IPS-NIHi7 (cell line): ENCODE data around the gene GAL3ST3.

ENCODE experiments used
- DNase-seq: peaks from one replicate; pipeline ENCODE4 v3.0.0; 2012; ENCODE audit warnings: mixed read lengths; ENCODE audit errors: extremely low spot score

Gene GAL3ST3

GRCh38 chr11:66069715-66070603 is 21.0 kb upstream of the GAL3ST3 start, which contains the start of gene PACS1:
Gene PACS1, plus strand, starts transcription at chr11:66070272. Its CDS starts 215 bp downstream, at chr11:66070487.
- DNase-seq, result peak; percentile 91

DNA sequence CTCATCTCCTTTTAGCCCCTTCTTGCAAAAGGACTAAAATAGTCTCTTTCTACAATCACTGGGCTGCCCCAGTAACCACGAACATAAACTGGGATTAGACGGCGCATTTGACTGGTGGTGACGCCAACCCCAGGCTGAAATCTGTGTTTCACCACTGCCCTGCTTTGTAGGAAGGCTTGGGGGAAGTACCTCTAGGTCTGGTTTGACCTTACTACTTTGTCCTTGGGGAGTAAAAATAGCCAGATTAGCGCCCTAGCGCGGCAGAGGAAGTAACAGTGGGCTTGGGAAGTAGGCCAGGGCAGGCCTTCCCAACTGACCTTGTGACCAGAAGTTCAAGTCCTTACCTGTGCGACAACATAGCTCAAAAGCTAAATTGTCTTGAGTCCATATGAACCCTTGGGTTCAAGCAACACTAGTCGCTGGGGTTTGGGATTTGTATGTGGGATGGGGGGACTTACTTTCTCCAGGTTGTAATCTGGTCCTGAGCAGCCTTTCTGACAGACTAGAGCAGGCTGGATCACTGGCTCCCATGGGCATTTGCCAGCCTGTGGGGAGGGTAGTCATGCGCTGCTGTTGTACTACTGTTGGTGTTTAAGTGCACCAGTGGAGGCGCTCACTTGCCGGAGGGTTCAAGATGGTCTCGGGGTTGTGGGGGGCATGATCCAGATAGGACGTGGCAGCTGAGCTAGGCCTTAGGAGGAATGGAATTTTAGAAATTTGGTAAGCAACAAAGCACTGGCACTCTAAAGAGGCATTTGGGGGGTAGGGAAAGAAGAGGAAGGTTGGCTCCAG is 20.2 kb upstream of the GAL3ST3 start:
- DNase-seq, result no peak

DNA sequence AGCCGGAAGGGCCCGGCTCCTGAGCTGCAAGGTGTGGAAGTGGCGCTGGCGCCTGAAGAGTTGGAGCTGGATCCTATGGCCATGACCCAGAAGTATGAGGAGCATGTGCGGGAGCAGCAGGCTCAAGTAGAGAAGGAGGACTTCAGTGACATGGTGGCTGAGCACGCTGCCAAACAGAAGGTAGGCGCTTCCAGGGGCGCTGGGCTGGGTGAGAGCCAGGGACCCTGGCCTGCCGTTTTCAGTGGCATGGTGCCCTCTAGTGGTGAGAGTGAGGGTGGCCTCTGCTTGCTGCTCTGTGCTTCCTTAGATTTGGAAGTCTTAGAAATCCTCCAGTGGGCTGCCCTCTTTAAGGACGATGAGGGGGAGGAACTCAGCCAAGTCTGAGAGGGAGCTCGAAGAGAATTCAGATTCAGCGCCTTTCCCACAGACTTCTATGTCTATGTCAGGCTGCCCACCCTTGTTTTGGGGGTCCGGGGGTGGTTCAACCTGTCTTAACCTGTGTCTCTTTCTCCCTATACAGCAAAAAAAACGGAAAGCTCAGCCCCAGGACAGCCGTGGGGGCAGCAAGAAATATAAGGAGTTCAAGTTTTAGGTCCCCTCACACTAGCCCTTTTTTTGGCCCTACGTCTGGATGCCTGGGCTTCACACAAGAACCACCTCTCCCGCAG is 19.3 kb upstream of the GAL3ST3 start:
- peak; percentile 90 for DNase-seq

DNA sequence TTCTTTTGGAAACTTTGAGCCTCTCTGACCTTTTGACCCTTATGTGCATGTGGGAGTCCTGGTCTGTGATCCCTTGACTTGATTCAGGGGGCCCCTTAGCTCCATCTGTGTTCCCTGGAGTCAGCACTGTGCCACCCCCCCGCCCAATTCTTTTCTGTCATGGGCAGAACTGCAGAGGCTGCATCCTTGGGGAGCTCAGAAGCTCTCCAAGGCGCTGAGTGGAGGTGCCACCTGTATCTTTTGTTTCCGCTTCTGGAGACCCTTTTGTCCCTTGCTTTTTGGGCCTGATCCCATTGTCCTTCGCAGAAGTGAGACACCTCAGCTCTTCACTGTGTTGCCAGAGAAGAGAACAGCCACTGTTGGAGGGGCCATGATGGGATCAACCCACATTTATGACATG is 18.7 kb upstream of the GAL3ST3 start:
- no peak for DNase-seq

GRCh38 chr11:66066751-66067150 is 17.8 kb upstream of the GAL3ST3 start:
- no peak for DNase-seq

GRCh38 chr11:66064571-66064970 is 15.6 kb upstream of the GAL3ST3 start:
- DNase-seq, result no peak

GRCh38 chr11:66063900-66064299 is 14.9 kb upstream of the GAL3ST3 start:
- DNase-seq, result no peak

- DNase-seq, result no peak
Measured at GRCh38 chr11:66062408-66062807, 13.4 kb upstream of the GAL3ST3 start.

DNA sequence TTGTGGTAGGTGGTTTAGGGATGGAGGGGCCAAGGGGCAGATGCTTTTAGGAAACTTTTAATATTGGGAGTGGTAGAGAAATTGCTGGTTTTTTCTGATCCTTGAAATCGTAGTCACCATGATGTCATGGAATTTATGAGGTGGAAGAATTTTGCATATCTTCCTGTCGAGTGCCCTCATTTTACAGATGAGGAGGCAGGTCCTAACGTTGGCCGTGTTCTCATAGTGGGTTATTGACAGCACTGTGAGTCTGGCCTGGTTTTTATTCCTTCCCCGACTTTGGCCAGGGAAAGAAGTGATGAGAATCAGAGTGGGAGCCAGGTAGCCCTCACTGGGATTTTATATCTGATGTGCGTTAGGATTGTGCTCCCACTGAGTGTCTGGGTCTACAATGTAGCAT is 12.3 kb upstream of the GAL3ST3 start:
- DNase-seq, result no peak

- no peak for DNase-seq
Measured at GRCh38 chr11:66059966-66060680, 11.2 kb upstream of the GAL3ST3 start.

GRCh38 chr11:66056501-66056900 is 7.5 kb upstream of the GAL3ST3 start:
- DNase-seq, result no peak

- DNase-seq, result no peak
Measured at GRCh38 chr11:66055021-66055420, 6.1 kb upstream of the GAL3ST3 start.

DNA sequence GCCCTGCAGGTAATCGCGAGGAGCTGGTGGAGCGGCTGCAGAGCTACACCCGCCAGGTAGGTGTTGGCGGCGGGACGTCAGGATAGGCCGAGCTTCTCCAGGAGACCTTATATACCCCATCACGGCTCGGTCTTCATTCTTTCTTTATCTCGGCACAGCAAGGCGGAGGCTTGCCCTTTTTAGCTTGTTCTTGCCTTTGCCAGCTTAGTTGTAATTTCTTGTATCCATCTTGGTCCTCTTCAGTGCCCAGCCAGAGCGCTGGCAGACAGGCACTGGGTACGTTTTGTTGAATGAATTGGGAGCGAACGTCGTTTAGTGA is 3.7 kb upstream of the GAL3ST3 start:
- no peak for DNase-seq

DNA sequence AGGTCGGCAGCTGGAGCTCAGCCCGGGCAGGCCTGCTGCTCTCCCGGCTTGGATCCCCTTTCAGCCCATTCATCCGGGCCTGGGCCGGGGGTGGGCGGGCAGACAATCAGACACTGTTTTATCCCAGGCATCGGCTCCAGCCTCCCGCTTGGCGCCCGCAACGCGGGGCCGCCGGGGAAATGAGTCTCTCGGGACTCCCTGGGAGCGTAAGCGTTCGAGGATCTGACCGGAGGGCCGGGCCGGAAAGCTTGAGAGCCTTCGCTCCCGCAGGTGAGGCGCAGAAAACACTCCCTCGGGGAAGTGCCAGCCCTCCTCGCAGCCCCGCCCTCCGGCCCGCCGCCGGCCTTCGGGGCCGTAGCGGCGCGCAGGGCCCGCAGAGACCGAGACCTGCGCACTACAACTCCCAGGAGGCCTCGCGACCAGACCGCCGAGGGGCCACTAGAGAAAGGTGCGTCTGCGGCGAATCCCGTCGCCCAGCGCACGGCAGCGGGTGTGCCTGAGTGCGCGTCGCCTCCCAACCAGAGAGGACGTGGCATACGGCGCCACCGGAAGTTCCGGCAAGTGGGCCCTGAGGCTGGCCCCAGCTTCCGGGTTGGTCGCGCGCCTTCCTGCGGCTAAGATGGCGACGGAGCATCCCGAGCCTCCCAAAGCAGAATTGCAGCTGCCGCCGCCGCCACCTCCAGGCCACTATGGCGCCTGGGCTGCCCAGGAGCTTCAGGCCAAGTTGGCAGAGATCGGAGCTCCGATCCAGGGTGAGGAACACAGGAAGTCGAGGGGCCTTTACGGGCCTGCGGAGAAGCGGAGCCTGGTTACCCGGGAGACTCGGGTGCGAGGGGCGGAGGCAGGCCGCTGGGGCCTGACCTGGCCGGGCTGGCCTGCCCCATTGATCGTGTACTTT is 3.1 kb upstream of the GAL3ST3 start, which contains the start of gene SF3B2:
Gene SF3B2 (plus strand): TSS at position 599 of the 898 bp plus-strand sequence. CDS start 21 bp downstream, at position 620.
- DNase-seq, result peak; percentile 97

DNA sequence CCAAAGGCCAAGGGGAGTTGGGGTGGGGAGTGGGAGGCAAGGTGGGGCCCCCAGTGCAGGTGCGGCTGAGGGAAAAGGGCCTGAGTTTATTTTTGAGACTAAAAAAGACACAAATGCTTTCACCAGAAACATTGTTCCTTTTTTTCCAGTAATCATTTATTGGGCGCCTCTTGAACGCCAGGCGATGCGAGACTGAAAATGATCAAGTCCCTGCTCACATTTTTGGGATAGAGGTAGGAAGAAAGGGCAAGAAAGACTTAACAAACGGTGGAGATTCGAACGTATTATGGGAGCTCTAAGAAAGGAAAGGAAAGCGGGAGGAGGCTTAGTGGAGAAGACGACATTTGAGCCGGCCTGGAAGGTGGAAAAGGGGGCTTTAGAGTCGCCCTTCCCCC is 2.4 kb upstream of the GAL3ST3 start:
- no peak for DNase-seq

DNA sequence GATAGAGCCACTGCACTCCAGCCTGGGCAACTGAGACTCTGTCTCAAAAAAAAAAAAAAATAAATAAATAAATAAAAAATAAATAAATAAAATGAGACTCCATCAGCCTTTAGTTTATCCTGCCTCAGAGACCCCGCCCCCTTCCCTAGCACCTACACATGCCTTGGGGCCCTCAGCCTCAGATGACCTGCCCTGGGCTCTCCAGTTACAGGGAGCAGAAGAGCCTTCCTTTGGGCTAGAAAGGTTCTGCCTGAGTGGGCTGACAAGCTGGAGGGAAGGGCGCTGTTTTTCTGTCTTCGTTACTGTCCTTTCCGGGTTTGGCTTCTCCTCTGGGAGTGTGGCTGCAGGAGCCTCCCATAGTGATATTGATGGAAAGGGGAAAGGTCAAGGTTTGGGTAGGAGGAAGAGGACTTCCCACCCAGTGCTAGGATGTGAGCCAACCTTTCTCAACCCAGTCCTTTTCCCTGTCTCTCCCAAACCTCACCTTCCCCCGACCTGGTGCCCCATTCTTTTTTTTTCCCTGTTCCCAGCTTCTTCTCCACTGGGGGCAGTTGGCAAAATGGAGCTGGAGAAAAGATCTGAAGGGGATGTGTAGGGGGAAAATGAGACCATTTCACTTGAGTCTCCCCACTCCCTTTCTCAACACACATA is 1.7 kb upstream of the GAL3ST3 start:
- DNase-seq, result no peak

GRCh38 chr11:66047541-66048365 is 1.2 kb downstream of the GAL3ST3 start:
- DNase-seq, result no peak

- DNase-seq, result no peak
Measured at GRCh38 chr11:66046901-66047300, 2.1 kb downstream of the GAL3ST3 start.

GRCh38 chr11:66045177-66045639 is 3.8 kb downstream of the GAL3ST3 start:
- peak; percentile 98 for DNase-seq
